Stimulated activated CD4-positive, alpha-beta T cell treated with anti-CD3 and anti-CD28 coated beads, Interleukin-2, amount 100 ng/mL, for 24 hours (primary cell): ENCODE measurements around the gene TJP3.

ENCODE experiments used
- DNase-seq, 2 donors: peaks; one replicate each; pipeline ENCODE4 v3.0.0-alpha.2; 2020

Gene TJP3

GRCh38 chr19:3692141-3693024 is 15.8 kb upstream of the TJP3 start:
- peak; percentile 65 to 69 for DNase-seq

- DNase-seq = no peak
Observed at GRCh38 chr19:3693025-3693925, 14.9 kb upstream of the TJP3 start.

- DNase-seq = no peak
Observed at GRCh38 chr19:3694361-3695123, 13.6 kb upstream of the TJP3 start.

DNA sequence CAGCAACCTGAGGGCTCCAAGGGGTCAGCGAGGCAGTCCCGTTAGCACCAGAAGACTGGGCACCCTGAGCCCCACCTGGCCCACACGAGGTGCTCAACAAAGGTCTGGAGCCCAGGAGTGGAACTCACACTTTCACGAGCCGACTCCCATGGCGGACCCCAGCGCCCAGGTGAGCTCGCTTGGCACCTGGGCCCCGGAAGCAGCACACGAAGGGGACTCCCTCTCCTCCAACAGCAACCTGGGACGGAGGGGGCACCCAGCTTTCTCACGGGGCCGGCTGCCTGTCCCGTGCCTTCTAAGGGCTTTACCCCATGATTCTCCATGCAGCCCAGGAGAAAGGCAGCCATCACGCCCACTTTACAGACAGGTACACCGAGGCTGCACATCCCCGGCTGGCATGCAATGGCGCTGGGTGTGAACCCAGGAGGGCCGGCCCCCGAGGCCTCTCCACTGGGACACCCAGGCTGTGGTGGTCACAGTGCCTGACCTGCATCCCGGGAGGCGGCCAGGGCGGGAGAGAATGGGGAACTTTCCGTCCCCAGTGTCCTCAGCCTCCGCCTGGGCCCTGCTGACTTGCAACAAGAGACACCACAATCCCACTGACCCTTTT is 13.0 kb upstream of the TJP3 start:
- no peak for DNase-seq

DNA sequence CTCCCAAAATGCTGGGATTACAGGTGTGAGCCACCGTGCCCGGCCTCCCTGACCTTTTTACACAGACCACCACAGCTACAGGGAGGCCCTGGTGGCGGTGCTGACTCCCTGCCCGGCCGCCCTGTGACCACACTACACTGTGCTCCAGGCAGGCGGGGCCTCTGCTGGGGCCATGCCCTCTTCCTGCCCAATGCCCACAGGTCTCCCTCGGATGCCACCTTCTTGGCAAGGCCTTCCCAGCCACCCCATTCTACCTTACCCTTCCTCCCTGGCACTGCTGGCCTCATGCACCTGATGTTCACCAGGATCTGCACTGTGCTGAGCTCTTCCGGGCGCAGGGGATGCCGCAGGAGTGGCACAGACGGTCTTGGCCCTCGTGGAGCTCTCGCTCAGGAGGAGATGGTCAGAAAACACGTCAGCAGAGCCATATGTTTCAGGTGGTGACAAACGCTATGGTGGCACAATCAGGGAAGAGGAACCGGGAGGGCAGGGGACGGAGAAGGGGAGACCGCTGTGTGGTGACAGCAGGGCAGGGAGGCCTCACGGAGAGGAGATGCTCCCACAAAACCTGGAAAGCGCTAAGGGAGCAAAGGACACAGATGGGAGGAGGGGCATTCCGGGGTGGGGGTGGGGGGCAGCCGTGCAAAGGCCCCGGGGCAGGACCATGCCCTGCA is 12.1 kb upstream of the TJP3 start:
- no peak for DNase-seq

DNA sequence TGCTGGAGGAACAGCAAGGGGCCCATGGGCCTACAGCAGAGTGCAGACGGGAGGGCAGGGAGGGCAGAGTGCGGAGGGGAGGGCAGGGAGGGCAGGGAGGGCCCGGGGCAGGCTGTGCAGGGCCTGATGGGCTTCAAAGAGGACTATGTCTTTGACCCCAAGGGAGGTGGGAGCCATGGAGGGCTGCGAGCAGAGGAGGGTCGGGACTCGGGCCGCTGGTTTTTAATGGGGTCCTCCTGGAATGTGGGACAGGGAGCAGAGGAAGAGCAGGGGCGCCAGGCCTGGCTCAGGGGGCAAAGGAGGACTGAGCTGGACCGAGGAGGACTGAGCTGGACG is 11.6 kb upstream of the TJP3 start:
- no peak for DNase-seq

DNA sequence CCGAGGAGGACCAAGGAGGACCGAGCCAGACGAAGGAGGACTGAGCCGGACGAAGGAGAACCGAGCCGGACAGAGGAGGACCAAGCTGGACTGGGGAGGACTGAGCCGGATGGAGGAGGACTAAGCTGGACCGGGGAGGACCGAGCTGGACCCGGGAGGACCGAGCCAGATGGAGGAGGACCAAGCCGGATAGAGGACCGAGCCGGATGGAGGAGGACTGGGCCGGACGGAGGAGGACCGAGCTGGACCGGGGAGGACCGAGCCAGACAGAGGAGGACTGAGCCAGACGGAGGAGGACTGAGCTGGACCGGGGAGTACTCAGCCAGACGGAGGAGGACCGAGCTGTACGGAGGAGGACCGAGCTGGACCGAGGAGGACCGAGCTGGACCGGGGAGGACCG is 11.1 kb upstream of the TJP3 start:
- DNase-seq = no peak

DNA sequence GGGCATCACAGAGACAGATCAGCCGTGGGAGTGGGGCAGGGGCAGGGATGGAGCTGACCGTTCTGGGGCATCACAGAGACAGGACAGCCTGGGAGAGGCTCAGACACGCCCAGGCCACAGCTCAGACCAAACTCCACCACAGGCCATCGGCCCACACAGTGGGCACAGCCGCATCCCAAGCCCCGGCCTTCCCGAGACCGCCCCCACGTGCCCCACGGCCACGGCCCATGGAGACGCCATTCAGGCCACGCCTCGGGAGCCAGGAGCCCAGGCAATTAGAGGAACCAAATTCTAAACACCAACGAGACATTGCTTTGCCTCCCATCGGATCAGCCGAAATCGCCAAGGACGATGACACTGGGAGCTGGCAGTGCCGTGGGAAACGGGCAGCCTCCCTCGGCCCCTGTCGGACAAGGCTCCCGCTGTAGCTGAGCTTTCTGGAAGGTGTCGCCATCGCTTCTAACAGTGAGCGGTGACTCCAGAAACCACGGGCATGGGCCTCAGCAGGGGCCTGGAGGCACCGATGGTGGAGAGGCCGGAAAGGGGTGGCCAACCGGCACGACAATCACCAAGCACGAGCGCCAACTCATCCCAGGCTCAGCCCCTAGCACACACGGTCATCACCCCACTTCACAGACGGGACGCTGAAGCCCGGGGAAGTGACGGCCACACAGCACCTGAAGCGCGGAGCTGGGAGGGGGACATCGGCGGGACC is 10.4 kb upstream of the TJP3 start:
- no peak for DNase-seq

DNA sequence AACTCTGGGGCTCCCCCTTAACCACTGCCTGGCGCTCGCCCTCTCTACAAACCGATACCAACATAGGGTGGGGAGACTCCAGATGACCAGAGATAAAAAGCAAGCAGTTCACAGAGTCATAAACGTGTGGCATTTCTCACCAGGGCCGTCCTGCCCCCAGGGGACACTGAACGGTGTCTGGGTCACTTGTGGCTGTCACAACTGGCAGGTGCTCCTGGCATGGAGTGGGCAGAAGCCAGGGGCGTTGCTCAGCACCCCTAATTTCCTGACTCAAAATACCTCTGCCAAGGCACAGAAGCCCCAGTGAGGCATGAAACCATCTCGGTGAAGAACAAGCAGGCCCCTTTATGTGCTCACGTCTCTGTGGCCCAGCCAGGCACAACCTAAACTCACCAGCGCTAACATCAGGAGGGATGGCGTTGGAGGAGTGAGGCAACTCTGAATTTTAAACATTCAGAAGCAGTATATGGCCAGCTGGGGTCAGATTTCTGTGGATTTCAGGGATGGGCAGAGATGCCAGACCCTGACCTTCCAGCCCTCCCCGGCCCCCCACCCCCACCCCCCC is 9.7 kb upstream of the TJP3 start:
- DNase-seq = no peak

- peak in 1 of 2 donors; percentile 35 for DNase-seq
Observed at GRCh38 chr19:3698974-3699740, 9.0 kb upstream of the TJP3 start.

- peak in 1 of 2 donors; percentile 29 for DNase-seq
Observed at GRCh38 chr19:3699741-3700241, 8.4 kb upstream of the TJP3 start.

GRCh38 chr19:3700242-3701032 is 7.7 kb upstream of the TJP3 start, which contains the start of gene PIP5K1C:
PIP5K1C (minus strand) TSS chr19:3700468; CDS start chr19:3700390, 78 bp downstream.
- peak; percentile 96 to 97 for DNase-seq

DNA sequence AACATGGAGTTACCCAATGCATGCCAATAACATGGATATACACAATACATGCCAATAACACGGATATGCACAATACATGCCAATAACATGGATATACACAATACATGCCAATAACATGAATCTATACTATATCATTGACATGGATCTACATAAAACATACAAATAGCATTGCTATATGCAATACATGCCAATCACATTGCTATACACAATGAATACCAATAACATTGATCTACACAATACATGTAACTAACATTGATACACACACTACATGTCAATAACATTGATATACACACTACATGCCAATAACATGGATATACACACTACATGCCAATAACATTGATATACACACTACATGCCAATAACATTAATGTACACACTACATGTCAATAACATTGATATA is 7.0 kb upstream of the TJP3 start:
- no peak for DNase-seq

DNA sequence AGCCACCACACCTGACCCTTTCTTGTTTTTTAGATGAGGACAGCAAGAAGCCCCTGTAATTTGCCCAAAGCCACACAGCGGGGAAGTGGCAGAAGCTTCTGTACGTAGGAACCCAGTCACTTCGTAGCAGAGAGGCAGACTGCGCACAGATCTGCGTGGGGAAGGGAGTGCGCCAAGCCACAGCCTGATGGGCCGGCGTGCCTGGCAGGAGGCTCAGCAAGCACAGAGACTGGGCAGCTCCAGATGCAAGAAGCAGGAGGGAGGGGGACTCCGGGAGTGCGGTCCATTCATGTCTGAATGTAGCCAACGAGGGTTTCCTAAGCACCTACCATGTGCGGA is 347 bp upstream of the TJP3 start:
- DNase-seq = no peak

GRCh38 chr19:3710265-3710812 is 2.2 kb downstream of the TJP3 start:
- DNase-seq = no peak

DNA sequence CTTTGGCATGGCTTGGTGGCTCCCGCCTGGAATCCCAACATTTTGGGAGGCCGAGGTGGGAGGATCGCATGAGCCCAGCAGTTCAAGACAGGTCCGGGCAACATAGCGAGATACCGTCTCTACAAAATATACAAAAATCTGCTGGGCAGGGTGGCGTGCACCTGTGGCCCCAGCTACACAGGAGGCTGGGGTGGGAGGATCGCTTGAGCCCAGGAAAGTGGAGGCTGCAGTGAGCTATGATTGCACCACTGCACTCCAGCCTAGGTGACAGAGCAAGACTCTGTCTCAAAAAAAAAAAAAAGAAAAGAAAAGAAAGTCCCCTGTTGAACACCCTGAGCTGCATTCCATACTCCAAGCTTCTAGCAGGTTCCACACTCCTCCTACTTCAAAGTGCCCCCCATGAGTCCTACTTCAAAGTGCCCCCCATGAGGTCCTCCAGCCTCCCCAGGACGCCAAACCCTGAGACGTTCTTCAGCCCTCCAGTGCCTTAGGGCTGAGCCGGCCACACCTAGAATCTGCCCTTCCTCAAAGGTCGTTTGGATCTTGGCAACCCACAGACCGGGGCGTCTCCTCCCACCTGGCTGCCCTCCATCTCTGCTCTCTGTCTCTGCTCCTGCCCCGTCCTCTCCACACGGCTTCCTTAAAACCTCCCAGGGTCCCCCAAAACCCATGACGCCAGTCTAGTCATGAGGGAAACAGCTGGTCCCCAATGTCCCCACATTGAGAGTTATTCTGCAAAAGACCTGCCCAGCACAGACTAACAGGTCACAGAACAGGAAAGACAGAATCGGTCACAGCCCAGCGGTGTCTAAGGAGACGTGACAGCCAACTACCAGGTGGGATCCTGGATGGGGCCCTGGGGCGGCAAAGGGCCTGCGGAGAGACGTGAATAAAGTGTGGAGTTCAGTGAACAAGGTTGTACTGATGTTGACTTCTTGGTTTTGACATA is 4.8 kb downstream of the TJP3 start:
- DNase-seq = no peak

DNA sequence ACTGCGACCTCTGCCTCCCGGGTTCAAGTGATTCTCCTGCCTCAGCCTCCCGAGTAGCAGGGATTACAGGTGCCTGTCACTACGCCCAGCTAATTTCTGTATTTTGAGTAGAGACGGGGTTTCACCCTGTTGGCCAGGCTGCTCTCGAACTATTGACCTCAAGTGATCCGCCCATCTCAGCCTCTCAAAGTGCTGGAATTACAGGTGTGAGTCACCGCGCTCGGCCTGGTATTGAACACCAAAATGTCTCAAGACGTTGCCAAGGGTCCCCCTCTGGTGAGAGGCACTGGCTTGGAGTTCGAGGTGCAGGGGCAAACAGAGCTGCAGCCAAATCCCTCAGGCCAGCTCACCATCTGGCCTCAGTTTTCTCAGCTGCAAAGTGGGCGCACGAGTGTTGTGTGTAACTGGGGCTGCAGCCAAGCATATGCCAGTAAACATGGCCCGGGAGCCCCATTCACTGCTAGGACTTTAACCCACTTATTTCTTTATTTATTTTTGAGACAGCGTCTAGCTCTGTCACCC is 8.0 kb downstream of the TJP3 start:
- DNase-seq = no peak

DNA sequence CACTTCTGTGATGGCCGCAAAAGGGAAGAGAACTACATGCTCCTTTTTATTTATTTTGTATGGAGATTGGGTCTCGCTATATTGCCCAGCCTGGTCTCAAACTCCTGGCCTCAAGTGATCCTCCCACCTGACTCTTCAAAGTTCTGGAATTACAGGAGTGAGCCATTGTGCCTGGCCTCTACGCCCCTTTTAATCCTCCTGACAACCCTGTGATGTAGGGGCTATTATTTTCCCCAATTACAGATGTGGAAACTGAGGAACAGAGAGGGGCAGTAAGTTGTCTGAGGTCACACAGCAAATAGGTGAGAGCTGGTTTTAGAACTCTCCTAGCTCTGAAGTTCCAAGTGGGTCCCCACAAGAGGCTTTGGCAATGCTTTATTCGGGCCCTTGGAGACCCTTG is 11.7 kb downstream of the TJP3 start:
- no peak for DNase-seq
